GM12878 (cell line): ENCODE data around the gene NPAS3. TPM values are rescaled to one million over a fixed set of nuclear protein-coding genes. Genes with fewer than 3 reads are reported as not detected.

Experiments used
- ATAC-seq: fragments of 200-7000 bp; cut with Tn5 transposase; 3 replicates; pipeline ENCODE4 v1.9.1; 2020; ENCODE audit warnings: mild to moderate bottlenecking, moderate library complexity
- BruUV-seq: library from RNA; stranded (reverse); fragments of 400-500 nt; replicated peaks from 2 replicates; lab custom pipeline; 2021; lab: Mats Ljungman, UMichigan
- CTCF ChIA-PET: fragments of 300-600 bp; sonication (Branson Sonifier 250); formaldehyde crosslinking; extraction: SDS; loops from one replicate; lab custom pipeline; 2021; ENCODE audit warnings: inconsistent platforms; lab: Yijun Ruan, JAX
- POLR2A ChIA-PET: fragments of 350-600 bp; formaldehyde crosslinking; extraction: SDS; loops from one replicate; lab custom pipeline; 2021; ENCODE audit warnings: inconsistent platforms; lab: Charles Lee
- RAD21 ChIA-PET: fragments of 300-600 bp; sonication (Branson Sonifier 250); formaldehyde crosslinking; loops from one replicate; lab custom pipeline; 2023; ENCODE audit warnings: antibody characterized with exemption; ENCODE audit not compliant: unreplicated experiment; lab: Charles Lee
- SMC1A ChIA-PET: fragments of 300-600 bp; sonication (Branson Sonifier 250); formaldehyde crosslinking; loops from one replicate; lab custom pipeline; 2023; ENCODE audit not compliant: unreplicated experiment, uncharacterized antibody; lab: Charles Lee
- DNase-seq: peaks from one replicate; pipeline ENCODE4 v3.0.0-alpha.2; 2011; ENCODE audit warnings: low read depth, low spot score
- FAIRE-seq: peaks from 3 replicates; lab custom pipeline; 2011; peaks lifted over from hg19 to GRCh38; lab: Jason Lieb, UNC
- H2AFZ ChIP-seq: 2 replicates; pipeline ENCODE4 v1.6.0; 2011; ENCODE audit warnings: low read depth, low read length, control low read depth; ENCODE audit not compliant: control insufficient read depth
- H3K27ac ChIP-seq: 2 replicates; pipeline ENCODE4 v1.5.1; 2011; ENCODE audit warnings: control low read depth; ENCODE audit not compliant: control insufficient read depth, insufficient read depth
- H3K27me3 ChIP-seq, 2 experiments: replicated peaks in 1 of 2; 2 replicates each; pipeline versions ENCODE4 v1.6.0 to v1.6.1; 2011; ENCODE audit warnings: low read length in 1 of 2; ENCODE audit not compliant: control insufficient read depth in 2 of 2, insufficient read depth in 2 of 2
- H3K36me3 ChIP-seq, 2 experiments: 2 replicates each; pipeline ENCODE4 v1.5.1; 2011; ENCODE audit warnings: low read length in 1 of 2; ENCODE audit not compliant: control insufficient read depth in 2 of 2, insufficient read depth in 2 of 2
- H3K4me1 ChIP-seq: 2 replicates; pipeline ENCODE4 v1.6.1; 2011; ENCODE audit warnings: mild to moderate bottlenecking, low read length, moderate library complexity, mixed read lengths; ENCODE audit not compliant: control insufficient read depth, insufficient read depth
- H3K4me2 ChIP-seq: 2 replicates; pipeline ENCODE4 v1.6.0; 2011; ENCODE audit warnings: control low read depth; ENCODE audit not compliant: control insufficient read depth, insufficient read depth
- H3K4me3 ChIP-seq: fragments of 200-600 bp; sonication (generic); 2 replicates; pipeline ENCODE4 v1.5.1; 2016
- H3K79me2 ChIP-seq: 2 replicates; pipeline ENCODE4 v1.6.0; 2011; ENCODE audit warnings: low read length; ENCODE audit not compliant: control insufficient read depth, insufficient read depth
- H3K9ac ChIP-seq: 2 replicates; pipeline ENCODE4 v1.8.0; 2011; ENCODE audit warnings: low read length, control low read depth, mixed read lengths; ENCODE audit not compliant: control insufficient read depth, insufficient read depth
- H3K9me3 ChIP-seq: replicated peaks from 3 replicates; pipeline ENCODE4 v1.5.1; 2011; ENCODE audit warnings: mild to moderate bottlenecking, low read length; ENCODE audit not compliant: control insufficient read depth, insufficient read depth
- H4K20me1 ChIP-seq: 2 replicates; pipeline ENCODE4 v1.6.0; 2011; ENCODE audit not compliant: control insufficient read depth, insufficient read depth
- ASH2L ChIP-seq: fragments of 300-600, 200-600 bp; sonication (generic); IDR thresholded peaks from 2 replicates; pipeline ENCODE4 v1.6.1; 2017; ENCODE audit warnings: low read depth, mild to moderate bottlenecking, borderline replicate concordance
- ATF3 ChIP-seq: IDR thresholded peaks from 2 replicates; pipeline ENCODE4 v1.6.1; 2011; ENCODE audit warnings: low read depth, mild to moderate bottlenecking, low read length, moderate library complexity, borderline replicate concordance; ENCODE audit errors: extremely low read depth
- CEBPB ChIP-seq, 2 experiments: fragments of 150-350 bp in 1 of 2; IDR thresholded peaks; 2 replicates each; pipeline ENCODE4 v1.6.1; 2012 to 2014; ENCODE audit warnings: low read depth in 2 of 2, low read length in 2 of 2, borderline replicate concordance in 1 of 2, inconsistent platforms in 1 of 2
- FOS ChIP-seq: IDR thresholded peaks from 3 replicates; pipeline ENCODE4 v1.6.1; 2011; ENCODE audit warnings: borderline replicate concordance; ENCODE audit not compliant: insufficient read length; ENCODE audit errors: extremely low read depth
- HDGF ChIP-seq: fragments of 450-650 bp; IDR thresholded peaks from 2 replicates; pipeline ENCODE4 v1.6.1; 2016; ENCODE audit warnings: antibody characterized with exemption
- IRF4 ChIP-seq: IDR thresholded peaks from 2 replicates; pipeline ENCODE4 v1.6.1; 2011; ENCODE audit warnings: low read depth, low read length
- NRF1 ChIP-seq: conservative IDR thresholded peaks from 2 replicates; pipeline ENCODE4 v1.6.1; 2011; ENCODE audit warnings: mild to moderate bottlenecking, low read depth, low read length, improper control_type of control experiment
- PBX3 ChIP-seq: IDR thresholded peaks from 2 replicates; pipeline ENCODE4 v1.6.1; 2011; ENCODE audit warnings: mild to moderate bottlenecking, low read depth, low read length, moderate library complexity; ENCODE audit not compliant: insufficient replicate concordance
- PML ChIP-seq: IDR thresholded peaks from 2 replicates; pipeline ENCODE4 v1.6.1; 2012; ENCODE audit warnings: low read length, inconsistent platforms
- RAD51 ChIP-seq: fragments of 450-650 bp; IDR thresholded peaks from 2 replicates; pipeline ENCODE4 v1.6.1; 2016; ENCODE audit warnings: moderate library complexity, mild to moderate bottlenecking, inconsistent platforms
- RB1 ChIP-seq: fragments of 450-650 bp; formaldehyde crosslinking; IDR thresholded peaks from 2 replicates; pipeline ENCODE4 v1.6.1; 2017; ENCODE audit warnings: mild to moderate bottlenecking, borderline replicate concordance
- SKIL ChIP-seq: fragments of 450-650 bp; IDR thresholded peaks from 2 replicates; pipeline ENCODE4 v1.6.1; 2017; ENCODE audit warnings: mild to moderate bottlenecking, low read depth, inconsistent platforms; ENCODE audit not compliant: poor library complexity, severe bottlenecking
- USF2 ChIP-seq: IDR thresholded peaks from 2 replicates; pipeline ENCODE4 v1.6.1; 2011; ENCODE audit warnings: low read depth, low read length, improper control_type of control experiment, borderline replicate concordance
- YBX1 ChIP-seq: fragments of 450-650 bp; IDR thresholded peaks from 2 replicates; pipeline ENCODE4 v1.6.1; 2016; ENCODE audit warnings: antibody characterized with exemption
- ZNF274 ChIP-seq: IDR thresholded peaks from one replicate; pipeline ENCODE4 v1.8.0; 2011; ENCODE audit not compliant: insufficient read length, insufficient read depth
- WGBS: methylation state at CpG from one replicate; pipeline ENCODE4 v1.1.6; 2016; ENCODE audit warnings: low lambda C conversion rate; ENCODE audit not compliant: insufficient replicate concordance, insufficient coverage; ENCODE audit errors: missing lambda C conversion rate; 5-methylcytosine and 5-hydroxymethylcytosine counted together
- in situ Hi-C: fragments of 300-500 bp; cut with MboI; formaldehyde crosslinking; loops from 9 replicates; pipeline ENCODE4 v1.14.3; 2018; ENCODE audit warnings: mixed read lengths
- intact Hi-C: fragments of 100-400 bp; cut with micrococcal nuclease; formaldehyde crosslinking; loops from one replicate; pipeline ENCODE4 v1.14.2; 2022; ENCODE audit not compliant: unreplicated experiment
- polyA plus RNA-seq, 11 experiments: library from polyadenylated mRNA; depleted of rRNA in 4 of 11; unstranded in 6 of 11; stranded (reverse) in 5 of 11; fragments of >200 nt; fragmentation: Nextera tagmentation in 4 of 11; fragmentation: Illumina TruSeq in 1 of 11; extraction: Ambion mirVana in 4 of 11; extraction: Trizol in 1 of 11; gene quantifications; 1 replicate in 1 of 11; 2 replicates in 10 of 11; pipeline versions ENCODE4 v1.2.1 to v1.2.3, GENCODE V29; 2011 to 2016; ENCODE audit warnings: inconsistent platforms in 2 of 11, missing spikeins in 2 of 11, low read depth in 1 of 11
- total RNA-seq, 4 experiments: library from RNA; depleted of rRNA in 3 of 4; stranded (reverse); fragments of >200 nt in 3 of 4; fragmentation: Illumina TruSeq in 1 of 4; extraction: Trizol in 1 of 4; gene quantifications; 2 replicates each; pipeline versions ENCODE4 v1.2.1 to v1.2.3, GENCODE V29; 2013 to 2021

NPAS3 gene
- total and polyA plus RNA-seq, 10 of the 15 experiments (the other 5 are each of a cell fraction or from before 2014, with no cell fraction given), result under 0.01 to 2.7 (median 0.03) TPM; not detected in 6

- DNase-seq (no peak), ATAC-seq (no peak), FAIRE-seq (no peak)
- ChIA-PET POLR2A (interaction anchor here (0.7 to 10.9 kb wide), 10 partner anchors 8 to 48 kb away, joined by 3 to 105 read pairs (median 4); no protein-coding TSS in a partner anchor), RAD21 (interaction anchor here (0.9 to 12.6 kb wide), 11 partner anchors 9 to 260 kb away, joined by 3 to 279 read pairs (median 4); no protein-coding TSS in a partner anchor), CTCF (interaction anchor here (0.9 to 5.8 kb wide), 11 partner anchors 8 to 121 kb away, joined by 3 to 36 read pairs (median 5); no protein-coding TSS in a partner anchor), SMC1A (interaction anchor here (0.6 to 18.1 kb wide), 21 partner anchors 8 to 167 kb away, joined by 3 to 298 read pairs (median 5); no protein-coding TSS in a partner anchor)
- intact Hi-C loops (no loop called here), in situ Hi-C loops (no loop called here)
- Histone ChIP-seq H3K4me2 (no peak overlapping the region), H3K9ac (no peak overlapping the region), H3K36me3 (no peaks in the 10 kb centered on the region), H2AFZ (no peak overlapping the region), H4K20me1 (no peaks in the 10 kb centered on the region), H3K9me3 (no peaks in the 10 kb centered on the region), H3K79me2 (no peaks in the 10 kb centered on the region), H3K27ac (no peak overlapping the region), H3K4me3 (no peak overlapping the region), H3K27me3 (no peaks in the 10 kb centered on the region), H3K4me1 (no peaks in the 10 kb centered on the region)
- BruUV-seq, result no TSS peak
- 17% methylated on average over 3 of the region's 3 CpGs for WGBS
- no peak for TF ChIP-seq CEBPB (IDR thresholded peaks at IDR 0.05; ENCODE audit: borderline replicate concordance in 1 of 2, low read depth in 2 of 2, low read length in 2 of 2)
- TF ChIP-seq ATF3, result no peak
- no peak for TF ChIP-seq FOS
- no peak for TF ChIP-seq HDGF
- no peak for TF ChIP-seq ASH2L
- TF ChIP-seq PML, result no peak
- no peak for TF ChIP-seq RB1
- TF ChIP-seq SKIL, result no peak
- TF ChIP-seq RAD51, result no peak
- TF ChIP-seq PBX3, result no peak
- no peak for TF ChIP-seq YBX1
- TF ChIP-seq IRF4, result no peak
- TF ChIP-seq NRF1, result no peak
- no peak for TF ChIP-seq USF2
- no peak for TF ChIP-seq ZNF274
Measured at GRCh38 chr14:33532553-33532952, 593.9 kb downstream of the NPAS3 start.
